ENCODE measurements around the gene PRPF6.

Gene PRPF6

GRCh38 chr20:64074184-64074789 lies 93.4 kb downstream of the PRPF6 start:
- H3K4me3 ChIP-seq (ENCODE audit: low read depth, low read length): no peak overlapping the region
- TF ChIP-seq, protein P1, sequence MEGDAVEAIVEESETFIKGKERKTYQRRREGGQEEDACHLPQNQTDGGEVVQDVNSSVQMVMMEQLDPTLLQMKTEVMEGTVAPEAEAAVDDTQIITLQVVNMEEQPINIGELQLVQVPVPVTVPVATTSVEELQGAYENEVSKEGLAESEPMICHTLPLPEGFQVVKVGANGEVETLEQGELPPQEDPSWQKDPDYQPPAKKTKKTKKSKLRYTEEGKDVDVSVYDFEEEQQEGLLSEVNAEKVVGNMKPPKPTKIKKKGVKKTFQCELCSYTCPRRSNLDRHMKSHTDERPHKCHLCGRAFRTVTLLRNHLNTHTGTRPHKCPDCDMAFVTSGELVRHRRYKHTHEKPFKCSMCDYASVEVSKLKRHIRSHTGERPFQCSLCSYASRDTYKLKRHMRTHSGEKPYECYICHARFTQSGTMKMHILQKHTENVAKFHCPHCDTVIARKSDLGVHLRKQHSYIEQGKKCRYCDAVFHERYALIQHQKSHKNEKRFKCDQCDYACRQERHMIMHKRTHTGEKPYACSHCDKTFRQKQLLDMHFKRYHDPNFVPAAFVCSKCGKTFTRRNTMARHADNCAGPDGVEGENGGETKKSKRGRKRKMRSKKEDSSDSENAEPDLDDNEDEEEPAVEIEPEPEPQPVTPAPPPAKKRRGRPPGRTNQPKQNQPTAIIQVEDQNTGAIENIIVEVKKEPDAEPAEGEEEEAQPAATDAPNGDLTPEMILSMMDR (IDR thresholded peaks at IDR 0.05; ENCODE audit: control insufficient read depth, extremely low read depth, insufficient read depth): no peak
- no peak for DNase-seq (ENCODE audit: low read depth)

DNA sequence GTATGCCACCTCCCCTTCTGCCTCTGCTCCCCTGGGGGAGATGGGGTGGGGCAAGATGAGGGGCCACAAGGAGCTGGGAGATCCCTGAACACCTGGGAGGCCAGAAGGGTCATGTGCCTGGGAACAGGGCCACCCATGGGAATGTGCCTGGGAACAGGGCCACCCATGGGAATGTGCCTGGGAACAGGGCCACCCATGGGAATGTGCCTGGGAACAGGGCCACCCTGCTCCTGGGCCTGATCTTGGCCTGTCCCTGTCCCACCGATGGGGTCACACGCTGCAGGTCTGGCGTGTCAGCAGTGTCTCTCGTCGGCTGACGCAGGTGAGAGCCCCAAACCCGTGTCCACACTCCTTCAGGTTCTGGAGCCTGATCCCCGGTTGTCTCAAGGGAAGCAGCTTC lies 94.0 kb downstream of the PRPF6 start:
- H3K4me3 ChIP-seq (ENCODE audit: low read depth, low read length): no peak overlapping the region
- DNase-seq (ENCODE audit: low read depth): no peak
- TF ChIP-seq, protein P1 (IDR thresholded peaks at IDR 0.05; ENCODE audit: control insufficient read depth, extremely low read depth, insufficient read depth): no peak

DNA sequence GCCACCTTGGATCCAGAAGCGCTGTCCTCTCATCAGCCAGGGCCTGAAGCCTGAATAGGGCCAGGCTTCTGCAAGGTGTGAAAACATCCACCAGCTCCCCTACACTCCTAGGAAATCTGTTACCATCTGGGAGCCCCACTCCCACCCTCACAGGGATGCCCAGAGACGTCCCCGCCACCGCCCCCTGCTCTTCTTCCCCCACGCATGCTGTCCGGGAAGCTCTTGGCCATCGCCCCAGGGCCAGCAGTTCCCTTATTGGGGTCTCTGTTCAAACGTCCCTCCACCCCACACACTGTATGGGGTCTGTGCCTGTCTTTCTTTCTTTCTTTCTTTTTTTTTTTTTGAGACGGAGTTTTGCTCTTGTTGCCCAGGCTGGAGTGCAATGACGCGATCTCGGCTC lies 94.6 kb downstream of the PRPF6 start:
- no peak for DNase-seq (ENCODE audit: low read depth)
- TF ChIP-seq, protein P1 (IDR thresholded peaks at IDR 0.05; ENCODE audit: control insufficient read depth, extremely low read depth, insufficient read depth): no peak
- H3K4me3 ChIP-seq (ENCODE audit: low read depth, low read length): no peak overlapping the region

GRCh38 chr20:64076061-64076997 lies 95.4 kb downstream of the PRPF6 start:
- H3K4me3 ChIP-seq (ENCODE audit: low read depth, low read length): no peak overlapping the region

DNA sequence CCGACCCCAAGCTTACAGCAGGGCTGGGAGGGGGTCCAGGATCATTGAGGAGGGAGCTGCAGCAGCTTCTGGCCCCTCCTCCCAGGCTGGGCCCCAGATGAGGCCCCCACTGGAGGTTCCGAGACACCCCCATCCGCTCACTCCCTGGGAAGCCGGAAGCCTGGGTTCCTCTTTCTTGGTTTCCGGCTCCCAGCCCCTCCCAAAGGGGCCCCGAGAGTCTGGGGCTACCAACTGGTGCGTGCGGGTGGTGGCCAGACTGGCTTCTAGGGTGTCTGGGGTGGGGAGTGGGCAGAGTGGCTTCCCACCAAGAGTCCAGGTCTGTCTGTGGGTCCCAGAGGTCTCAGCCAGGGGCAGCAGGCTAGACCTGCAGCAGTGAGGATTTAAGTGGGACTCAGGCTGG lies 96.2 kb downstream of the PRPF6 start:
- DNase-seq (ENCODE audit: low read depth): no peak
- TF ChIP-seq, protein P1 (IDR thresholded peaks at IDR 0.05; ENCODE audit: control insufficient read depth, extremely low read depth, insufficient read depth): no peak
- no peak overlapping the region for H3K4me3 ChIP-seq (ENCODE audit: low read depth, low read length)

More at GRCh38 chr20:64076061-64076997, 95.4 kb downstream of the PRPF6 start:
- TF ChIP-seq, protein P1 (IDR thresholded peaks at IDR 0.05; ENCODE audit: control insufficient read depth, extremely low read depth, insufficient read depth): no peak
- no peak for DNase-seq (ENCODE audit: low read depth)

- DNase-seq (ENCODE audit: low read depth): no peak
- H3K4me3 ChIP-seq (ENCODE audit: low read depth, low read length): no peak overlapping the region
- TF ChIP-seq, protein P1 (IDR thresholded peaks at IDR 0.05; ENCODE audit: control insufficient read depth, extremely low read depth, insufficient read depth): no peak
Observed at GRCh38 chr20:64077541-64077875, 96.6 kb downstream of the PRPF6 start.
